VCaP (cell line): ENCODE measurements around the gene TSPAN13.

Experiments
- H3K27ac ChIP-seq: fragments of 450-650 bp; 2 replicates; pipeline ENCODE4 v1.5.1; 2017
- CTCF ChIP-seq: fragments of 450-650 bp; conservative IDR thresholded peaks from 2 replicates; pipeline ENCODE4 v1.5.1; 2017; ENCODE audit warnings: mild to moderate bottlenecking, moderate library complexity

TSPAN13 gene

GRCh38 chr7:16776053-16776452, 22.5 kb downstream of the TSPAN13 start:
- H3K27ac ChIP-seq: no peak overlapping the region
- no peak for TF ChIP-seq CTCF

DNA sequence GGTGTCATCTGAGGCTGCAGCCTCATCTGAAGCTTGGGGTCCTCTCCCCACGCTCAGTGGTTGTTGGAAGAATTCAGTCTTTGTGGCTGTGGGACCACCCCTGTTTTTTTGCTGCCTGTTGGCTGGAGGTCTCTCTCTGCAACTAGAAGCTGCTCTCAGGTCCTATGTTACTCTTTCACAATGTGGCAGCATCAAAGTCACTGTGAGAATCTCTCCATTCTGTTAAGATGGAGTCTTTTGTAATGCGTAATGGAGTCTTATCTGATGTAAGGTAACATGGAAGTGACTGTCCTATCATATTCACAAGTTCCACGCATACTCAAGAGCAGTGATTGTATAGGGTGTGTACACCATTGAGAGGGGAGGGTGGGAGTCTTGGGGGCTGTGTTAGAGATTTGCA, 24.9 kb downstream of the TSPAN13 start:
- H3K27ac ChIP-seq: no peak overlapping the region
- no peak for TF ChIP-seq CTCF

DNA sequence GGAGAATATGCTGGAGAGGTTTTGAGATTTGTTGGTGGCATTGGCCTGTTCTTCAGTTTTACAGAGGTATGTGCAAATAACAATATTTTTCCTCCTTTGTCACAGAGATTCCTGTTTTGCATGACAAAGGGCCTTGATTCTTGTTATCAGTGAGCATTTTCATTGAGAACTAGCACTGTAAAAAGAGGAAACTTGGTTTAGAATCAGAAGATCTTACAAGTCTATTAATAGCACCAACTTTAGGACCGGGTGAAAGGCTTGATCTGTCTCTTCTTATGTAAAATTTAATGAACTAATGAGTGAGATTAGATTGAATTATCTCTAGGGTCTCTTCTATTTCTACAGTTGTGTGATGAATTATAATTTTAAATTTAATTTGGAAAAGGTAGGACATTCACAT, 25.5 kb downstream of the TSPAN13 start:
- no peak overlapping the region for H3K27ac ChIP-seq
- TF ChIP-seq CTCF: no peak

DNA sequence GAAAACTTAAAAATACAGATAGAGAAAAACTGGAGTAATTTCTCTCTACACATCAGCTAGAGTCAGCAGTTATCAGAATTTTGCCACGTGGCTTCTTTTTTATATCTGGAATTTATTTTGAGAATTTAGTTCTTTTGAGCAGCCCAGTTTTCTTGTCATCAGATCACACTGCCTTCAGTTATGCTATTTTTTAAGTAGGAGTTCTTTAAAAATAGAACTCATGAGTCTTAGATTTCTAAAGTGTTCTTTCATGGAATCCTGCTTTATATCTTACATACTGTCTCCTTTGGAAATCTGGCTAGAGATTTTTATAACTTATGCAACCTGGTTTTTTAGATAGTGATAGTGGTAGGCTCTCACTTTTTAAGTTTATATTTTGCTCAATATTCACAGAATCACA, 27.0 kb downstream of the TSPAN13 start:
- no peak overlapping the region for H3K27ac ChIP-seq
- TF ChIP-seq CTCF: no peak

GRCh38 chr7:16785321-16785720, 31.8 kb downstream of the TSPAN13 start:
- no peak for TF ChIP-seq CTCF
- H3K27ac ChIP-seq: peak overlapping the region; percentile 84

DNA sequence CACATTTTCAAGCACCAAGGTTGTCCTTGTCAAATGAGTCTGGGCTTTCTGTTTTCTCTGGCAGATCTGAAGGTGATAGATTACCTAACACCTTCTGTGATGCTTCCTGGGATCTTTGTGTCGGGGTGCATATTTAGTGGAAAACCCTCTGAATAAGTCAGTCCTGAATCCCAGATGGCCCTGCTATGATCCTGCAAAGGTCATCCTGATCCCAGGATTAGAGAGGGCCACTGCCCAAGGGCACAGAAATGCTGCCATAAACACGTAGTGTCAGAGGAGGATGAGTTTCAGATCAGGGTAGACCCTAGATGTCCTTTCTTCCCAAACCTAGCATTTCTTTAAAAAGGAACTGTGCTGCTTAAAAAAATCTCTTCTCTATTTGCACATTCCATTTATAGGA, 32.3 kb downstream of the TSPAN13 start:
- no peak for TF ChIP-seq CTCF
- H3K27ac ChIP-seq: peak overlapping the region; percentile 84

DNA sequence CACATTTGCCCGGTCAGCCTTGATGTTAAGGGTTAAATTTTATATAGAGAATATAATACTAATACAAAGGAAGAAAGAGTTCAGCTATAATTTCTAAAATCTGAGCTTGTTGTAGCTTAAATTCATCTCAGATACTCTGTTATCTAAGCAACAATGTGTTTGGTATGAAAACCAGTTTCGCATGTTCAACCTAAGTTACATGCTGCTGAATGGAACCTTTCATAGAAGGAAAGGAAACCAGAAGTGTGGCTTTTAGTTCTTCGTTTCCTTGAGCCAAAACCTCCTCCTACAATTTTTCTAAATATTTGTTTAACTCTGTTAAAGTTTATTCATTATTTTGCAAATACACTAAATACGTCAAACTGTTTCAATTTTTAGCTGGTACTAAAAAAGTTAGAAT, 32.7 kb downstream of the TSPAN13 start:
- peak overlapping the region; percentile 84 for H3K27ac ChIP-seq
- no peak for TF ChIP-seq CTCF

DNA sequence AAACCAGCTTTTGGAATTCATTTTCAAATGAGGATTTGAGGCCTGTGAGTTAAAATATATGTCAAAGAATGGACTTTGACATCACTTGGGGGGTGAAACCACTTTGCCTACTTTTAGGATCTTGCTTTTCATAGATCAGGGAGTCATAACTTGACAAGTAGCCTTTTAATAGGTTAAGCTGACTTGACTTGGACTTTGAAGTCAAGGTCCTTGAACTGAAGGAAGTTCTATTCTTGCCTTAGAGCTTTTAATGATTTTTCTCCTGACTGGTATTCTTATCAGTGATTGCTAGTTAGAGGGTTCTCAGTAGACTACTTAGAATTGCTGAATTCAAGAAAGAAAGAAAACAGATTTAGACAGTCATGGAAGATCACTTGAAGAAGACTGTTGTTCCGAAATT, 33.6 kb downstream of the TSPAN13 start:
- no peak for TF ChIP-seq CTCF
- peak overlapping the region; percentile 84 for H3K27ac ChIP-seq
